Right lobe of liver (tissue), 6 donors: ENCODE measurements around the gene SPATA9. TPM values are rescaled to one million over a fixed set of nuclear protein-coding genes. Genes with fewer than 3 reads are reported as not detected.

Experiments used
- ATAC-seq, 4 donors: fragments of 200-7000 bp; cut with Tn5 transposase; one replicate each; pipeline ENCODE4 v1.9.1; 2020; ENCODE audit warnings: mild to moderate bottlenecking in 4 of 4, moderate library complexity in 4 of 4
- DNase-seq, 3 donors: peaks; one replicate each; pipeline ENCODE4 v3.0.0-alpha.2; 2020
- H3K27ac ChIP-seq, 3 donors: fragments of 200-600 bp; one replicate each; pipeline ENCODE4 v1.8.0; 2022
- H3K27me3 ChIP-seq, 2 donors: fragments of 200-600 bp; one replicate each; pipeline ENCODE4 v1.8.0; 2022
- H3K36me3 ChIP-seq, 4 donors: fragments of 200-600 bp; sonication (generic) in 1 of 4; one replicate each; pipeline versions ENCODE4 v1.5.1 to v1.8.0; 2017 to 2022; ENCODE audit warnings: control low read depth in 1 of 4
- H3K4me1 ChIP-seq, 4 donors: fragments of 200-600 bp; sonication (generic) in 1 of 4; one replicate each; pipeline versions ENCODE4 v1.5.1 to v1.8.0; 2017 to 2022; ENCODE audit warnings: control low read depth in 1 of 4
- H3K4me3 ChIP-seq, 3 donors: fragments of 200-600 bp; one replicate each; pipeline ENCODE4 v1.8.0; 2022
- H3K9me3 ChIP-seq, 4 donors: fragments of 200-600 bp; sonication (generic) in 1 of 4; one replicate each; pipeline versions ENCODE4 v1.5.1 to v1.8.0; 2017 to 2022; ENCODE audit warnings: control low read depth in 1 of 4
- CTCF ChIP-seq, 4 donors: fragments of 200-600 bp in 3 of 4; fragments of 450-650 bp in 1 of 4; IDR thresholded peaks; one replicate each; pipeline versions ENCODE4 v1.5.1 to v1.8.0; 2016 to 2022; ENCODE audit warnings: antibody characterized with exemption in 4 of 4, mild to moderate bottlenecking in 2 of 4
- POLR2A ChIP-seq: fragments of 450-650 bp; IDR thresholded peaks from one replicate; pipeline ENCODE4 v1.6.1; 2017; ENCODE audit warnings: antibody characterized with exemption, mild to moderate bottlenecking
- WGBS: methylation state at CpG from one replicate; pipeline ENCODE4 v1.1.6; 2018; ENCODE audit warnings: low coverage, low lambda C conversion rate; ENCODE audit not compliant: insufficient coverage; ENCODE audit errors: missing lambda C conversion rate; 5-methylcytosine and 5-hydroxymethylcytosine counted together
- intact Hi-C, 2 donors: fragments of 100-400 bp; cut with DNase I; formaldehyde crosslinking; loops; one replicate each; pipeline versions ENCODE4 v1.11.2 to v1.14.1; 2022
- total RNA-seq, 6 experiments: library from RNA; depleted of rRNA in 2 of 6; stranded (reverse); fragments of >200 nt in 2 of 6; fragmentation: NEBNext Ultra II Directional in 3 of 6; extraction: Animal tissue kit (Norgen Biotek cat#: 25700) in 3 of 6; gene quantifications; one replicate each; pipeline versions ENCODE4 v1.1.0 to v1.2.4, GENCODE V29; 2016 to 2023
- donor health status: DM: no; HTN: yes; CAD: no.
- donor health status: DM: no; HTN: no; CAD: no.
- donor health status: DM: no; HTN: no; CAD: no.
- donor health status: DM: no; HTN: yes; CAD: no.
- donor health status: DM: no; HTN: yes; CAD: no.

Gene SPATA9
- total RNA-seq, 6 experiments from 2014 or later, result 0.35 to 0.55 (median 0.38) TPM; not detected in 2

GRCh38 chr5:95725937-95726810 is 43.4 kb upstream of the SPATA9 start:
- peaks cover 0 to 6% (median 3%) of the 10 kb centered on the region in 4 donors for H3K4me1 ChIP-seq
- DNase-seq, result no peak
- no peak overlapping the region for H3K27ac ChIP-seq
- 72% methylated on average over 4 of the region's 4 CpGs for WGBS
- intact Hi-C loops, result no loop called here
- no peaks in the 10 kb centered on the region for H3K27me3 ChIP-seq
- TF ChIP-seq POLR2A (no peak), CTCF (IDR thresholded peaks at IDR 0.05) (no peak)
- H3K36me3 ChIP-seq, result no peaks in the 10 kb centered on the region
- no peaks in the 10 kb centered on the region for H3K9me3 ChIP-seq
- no peak overlapping the region for H3K4me3 ChIP-seq
- no peak for ATAC-seq

GRCh38 chr5:95725071-95725820 is 42.5 kb upstream of the SPATA9 start:
- WGBS, result 79% methylated on average over 5 of the region's 5 CpGs

GRCh38 chr5:95723632-95724369 is 41.0 kb upstream of the SPATA9 start:
- WGBS, result 78% methylated on average over 5 of the region's 5 CpGs
- DNase-seq, result no peak
- Histone ChIP-seq H3K27me3 (no peaks in the 10 kb centered on the region), H3K9me3 (no peaks in the 10 kb centered on the region), H3K4me1 (peaks cover 0 to 6% (median 3%) of the 10 kb centered on the region in 4 donors), H3K27ac (no peak overlapping the region), H3K4me3 (no peak overlapping the region), H3K36me3 (no peaks in the 10 kb centered on the region)
- intact Hi-C loops, result no loop called here
- ATAC-seq, result peak; percentile 59 to 85 (median 68)
- TF ChIP-seq POLR2A (no peak), CTCF (IDR thresholded peaks at IDR 0.05) (no peak)

More at GRCh38 chr5:95725071-95725820, 42.5 kb upstream of the SPATA9 start:
- intact Hi-C loops, result no loop called here
- DNase-seq (no peak), ATAC-seq (no peak)
- H3K4me1 ChIP-seq, result peaks cover 0 to 6% (median 3%) of the 10 kb centered on the region in 4 donors
- H3K36me3 ChIP-seq, result no peaks in the 10 kb centered on the region
- no peak overlapping the region for H3K4me3 ChIP-seq
- no peak overlapping the region for H3K27ac ChIP-seq
- no peaks in the 10 kb centered on the region for H3K9me3 ChIP-seq
- TF ChIP-seq CTCF (IDR thresholded peaks at IDR 0.05) (no peak), POLR2A (no peak)
- no peaks in the 10 kb centered on the region for H3K27me3 ChIP-seq

DNA sequence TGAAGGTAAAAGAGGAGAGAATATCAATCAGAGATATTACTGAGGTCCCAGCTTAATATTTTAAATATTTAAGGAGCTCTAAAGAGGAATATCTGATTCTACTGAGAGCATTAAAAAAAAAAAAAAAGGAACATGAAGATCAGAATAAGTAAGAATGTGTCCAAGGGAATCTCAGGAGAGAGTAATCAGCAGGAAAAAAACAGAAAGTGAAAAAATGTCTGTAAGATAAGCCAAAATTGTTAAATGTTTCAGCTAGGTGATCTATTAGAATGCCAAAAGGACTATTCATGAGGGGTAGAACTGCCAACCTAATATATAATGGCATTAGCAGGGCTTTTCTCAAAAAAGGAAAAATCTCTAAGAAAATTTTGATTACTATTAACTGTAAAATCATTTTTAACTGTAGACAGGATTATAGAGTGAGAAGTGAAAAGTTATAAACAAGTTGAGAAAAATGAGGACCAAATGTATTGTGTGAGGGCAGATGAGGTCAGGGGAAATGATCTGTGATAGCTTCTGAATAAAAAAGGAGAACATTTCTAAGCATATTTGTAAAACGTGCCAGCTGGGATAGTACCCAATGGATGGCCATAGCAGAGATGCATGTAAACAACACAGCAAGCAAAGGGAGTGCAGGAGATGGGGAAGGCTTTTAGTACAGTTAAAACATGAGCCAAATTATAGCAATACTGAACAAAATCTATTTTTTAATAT is 38.9 kb upstream of the SPATA9 start:
- TF ChIP-seq CTCF (IDR thresholded peaks at IDR 0.05) (no peak), POLR2A (no peak)
- H3K27ac ChIP-seq, result no peak overlapping the region
- intact Hi-C loops, result no loop called here

More for the DNA sequence above, 38.9 kb upstream of the SPATA9 start:
- Histone ChIP-seq H3K27me3 (no peaks in the 10 kb centered on the region), H3K4me3 (no peak overlapping the region), H3K9me3 (no peaks in the 10 kb centered on the region), H3K36me3 (no peaks in the 10 kb centered on the region), H3K4me1 (no peaks in the 10 kb centered on the region)
- WGBS, result 33% methylated on average over 1 of the region's 1 CpG
- DNase-seq (no peak), ATAC-seq (no peak)
